ENCODE results near the gene CD8A.

Gene CD8A

DNA sequence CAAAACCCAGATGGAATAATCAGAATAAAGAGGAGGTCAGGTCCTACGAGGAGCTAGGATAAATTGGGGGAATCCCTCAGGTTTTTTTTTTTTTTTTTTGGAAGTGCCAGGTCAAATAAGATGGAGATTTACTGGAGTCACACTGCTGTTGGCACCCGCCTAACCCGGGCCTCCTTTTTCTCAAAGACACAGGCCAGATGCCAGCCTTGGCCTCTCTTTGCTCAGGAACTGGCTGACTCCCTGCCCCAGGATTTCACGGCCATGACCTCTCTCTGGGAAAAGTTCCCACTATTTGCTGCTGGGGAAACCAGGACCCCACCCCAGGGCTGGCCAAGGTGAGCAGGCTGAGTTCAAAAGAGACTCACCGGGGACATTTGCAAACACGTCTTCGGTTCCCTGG lies 2.5 kb downstream of the CD8A start:
- Histone ChIP-seq H3K4me3 (ENCODE audit: low read depth in 1 of 2, low read length in 2 of 2) (no peak overlapping the region), H3K9ac (ENCODE audit: low read length) (no peak overlapping the region), H3K36me3 (ENCODE audit: insufficient read depth, low read length) (no peaks in the 10 kb centered on the region), H3K27ac (ENCODE audit: low read depth, low read length) (no peak overlapping the region), H3K4me1 (ENCODE audit: insufficient read depth, low read length) (peaks cover 12% of the 10 kb centered on the region), H3K27me3 (ENCODE audit: control insufficient read depth in 1 of 2, insufficient read depth in 2 of 2, low read length in 2 of 2) (peaks cover 26 to 43% of the 10 kb centered on the region in 2 donors), H3K9me3 (ENCODE audit: low read length) (no peaks in the 10 kb centered on the region)

DNA sequence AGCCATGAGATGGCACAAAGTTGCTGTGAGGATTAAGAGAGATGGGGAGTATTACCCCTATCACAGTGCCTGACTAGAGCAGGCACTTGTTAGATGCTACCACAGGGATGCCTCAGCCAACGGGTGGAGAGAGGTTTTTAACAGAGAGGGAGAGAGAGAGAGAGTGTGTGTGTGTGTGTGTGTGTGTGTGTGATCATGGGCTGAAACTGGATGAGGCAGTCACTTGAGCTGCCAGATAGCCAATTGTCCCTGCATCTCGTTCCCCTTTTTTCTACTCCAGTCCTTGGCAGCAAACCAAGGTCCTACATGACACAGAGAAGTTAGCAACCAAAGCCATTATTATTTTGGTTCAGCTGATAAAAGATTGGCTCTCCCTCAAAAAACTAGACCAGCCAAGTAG lies 3.0 kb downstream of the CD8A start:
- no peak overlapping the region for H3K9ac ChIP-seq (ENCODE audit: low read length)
- no peaks in the 10 kb centered on the region for H3K36me3 ChIP-seq (ENCODE audit: insufficient read depth, low read length)
- H3K4me1 ChIP-seq (ENCODE audit: insufficient read depth, low read length): peaks cover 12% of the 10 kb centered on the region
- no peak overlapping the region for H3K4me3 ChIP-seq (ENCODE audit: low read depth in 1 of 2, low read length in 2 of 2)
- peaks cover 26 to 39% of the 10 kb centered on the region in 2 donors for H3K27me3 ChIP-seq (ENCODE audit: control insufficient read depth in 1 of 2, insufficient read depth in 2 of 2, low read length in 2 of 2)
- H3K9me3 ChIP-seq (ENCODE audit: low read length): no peaks in the 10 kb centered on the region
- H3K27ac ChIP-seq (ENCODE audit: low read depth, low read length): no peak overlapping the region

DNA sequence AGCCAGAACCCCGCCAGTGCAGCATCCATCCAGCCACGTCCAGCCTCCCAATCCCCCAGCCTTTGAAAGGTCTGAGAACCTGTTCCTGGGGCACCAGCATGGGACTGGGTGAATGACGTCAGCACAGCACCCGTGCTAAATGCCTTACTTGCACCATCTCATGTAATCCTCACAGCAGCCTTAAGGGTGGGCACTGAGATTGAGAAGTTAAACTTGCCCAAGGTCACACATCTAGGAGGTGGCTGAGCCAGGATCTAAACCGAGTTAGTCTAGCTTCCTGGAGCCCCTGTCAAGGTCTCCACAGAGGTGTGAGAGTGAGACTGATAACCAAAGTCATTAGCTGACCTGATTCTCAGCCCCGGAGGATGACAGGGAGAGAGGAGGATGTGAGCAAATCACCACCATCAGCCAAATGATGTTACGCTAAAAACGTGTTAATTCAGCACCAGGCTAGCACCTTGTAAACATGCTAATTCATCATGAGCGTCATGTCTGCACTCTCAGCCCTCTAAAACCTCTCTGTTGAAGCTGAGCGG lies 4.6 kb downstream of the CD8A start:
- Histone ChIP-seq H3K27ac (ENCODE audit: low read depth, low read length) (no peak overlapping the region), H3K36me3 (ENCODE audit: insufficient read depth, low read length) (no peaks in the 10 kb centered on the region), H3K9ac (ENCODE audit: low read length) (no peak overlapping the region), H3K9me3 (ENCODE audit: low read length) (no peaks in the 10 kb centered on the region), H3K4me1 (ENCODE audit: insufficient read depth, low read length) (peaks cover 12% of the 10 kb centered on the region), H3K27me3 (ENCODE audit: control insufficient read depth in 1 of 2, insufficient read depth in 2 of 2, low read length in 2 of 2) (peaks cover 12 to 22% of the 10 kb centered on the region in 2 donors), H3K4me3 (ENCODE audit: low read depth in 1 of 2, low read length in 2 of 2) (no peak overlapping the region)

DNA sequence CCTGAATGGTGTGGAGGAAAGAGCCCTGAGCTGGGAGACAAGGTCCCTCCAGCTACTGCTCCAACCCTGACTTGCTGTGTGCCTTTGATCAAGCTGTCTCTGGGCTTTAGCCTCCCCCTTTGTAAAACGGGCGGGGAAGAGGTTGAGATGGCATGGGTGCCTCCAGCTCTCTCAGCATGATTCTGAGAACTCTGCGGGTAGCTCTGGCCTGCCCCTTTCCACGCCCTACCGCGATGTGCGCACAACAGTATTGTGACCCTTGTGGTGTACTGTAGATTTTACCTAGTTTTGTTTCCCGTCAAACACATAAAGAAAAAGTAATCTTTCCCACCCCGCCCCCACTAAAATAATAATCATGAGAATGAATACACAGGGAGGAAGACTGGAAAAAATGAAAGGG lies 5.3 kb downstream of the CD8A start:
- Histone ChIP-seq H3K9me3 (ENCODE audit: low read length) (no peaks in the 10 kb centered on the region), H3K9ac (ENCODE audit: low read length) (no peak overlapping the region), H3K36me3 (ENCODE audit: insufficient read depth, low read length) (no peaks in the 10 kb centered on the region), H3K27ac (ENCODE audit: low read depth, low read length) (no peak overlapping the region), H3K27me3 (ENCODE audit: control insufficient read depth in 1 of 2, insufficient read depth in 2 of 2, low read length in 2 of 2) (peaks cover 8 to 16% of the 10 kb centered on the region in 2 donors), H3K4me3 (ENCODE audit: low read depth in 1 of 2, low read length in 2 of 2) (no peak overlapping the region), H3K4me1 (ENCODE audit: insufficient read depth, low read length) (peaks cover 12% of the 10 kb centered on the region)

DNA sequence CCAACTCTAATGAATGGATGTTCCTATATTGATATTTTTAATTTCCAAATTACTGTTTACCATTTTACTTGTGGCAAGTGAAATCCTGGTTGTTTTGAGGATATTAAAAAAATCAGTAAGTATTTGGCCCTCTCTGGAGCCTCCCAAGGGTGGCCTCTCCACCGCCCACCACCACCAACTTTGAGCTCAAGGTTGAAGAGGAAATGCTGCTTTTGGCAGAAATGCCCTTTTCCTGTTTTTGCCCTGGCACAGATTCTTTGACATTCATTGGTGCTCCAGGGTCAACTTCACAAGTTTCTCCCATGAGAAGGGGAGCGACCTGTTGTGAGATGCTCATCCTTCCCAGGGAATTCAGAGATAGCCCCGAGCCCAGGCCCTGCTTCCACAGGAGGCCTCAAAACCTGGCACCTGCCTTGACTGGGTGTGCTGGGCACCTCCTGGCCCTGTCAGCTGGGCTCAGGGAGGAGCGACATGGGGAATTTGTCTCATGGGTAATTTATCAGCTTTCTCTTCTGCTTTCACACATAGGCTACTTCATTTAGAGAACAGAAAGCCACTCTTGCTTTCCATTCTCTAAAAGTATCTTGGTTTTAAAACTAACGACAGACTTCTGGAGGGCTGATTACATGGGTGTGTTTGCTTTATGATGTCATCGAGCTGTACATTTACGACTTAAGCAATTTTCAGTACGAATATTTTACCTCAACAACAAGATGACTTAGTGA lies 6.9 kb downstream of the CD8A start:
- no peak overlapping the region for H3K4me3 ChIP-seq (ENCODE audit: low read depth in 1 of 2, low read length in 2 of 2)
- no peaks in the 10 kb centered on the region for H3K9me3 ChIP-seq (ENCODE audit: low read length)
- H3K4me1 ChIP-seq (ENCODE audit: insufficient read depth, low read length): no peaks in the 10 kb centered on the region
- H3K36me3 ChIP-seq (ENCODE audit: insufficient read depth, low read length): no peaks in the 10 kb centered on the region
- no peak overlapping the region for H3K27ac ChIP-seq (ENCODE audit: low read depth, low read length)
- H3K9ac ChIP-seq (ENCODE audit: low read length): no peak overlapping the region
- no peaks in the 10 kb centered on the region for H3K27me3 ChIP-seq (ENCODE audit: control insufficient read depth in 1 of 2, insufficient read depth in 2 of 2, low read length in 2 of 2)

DNA sequence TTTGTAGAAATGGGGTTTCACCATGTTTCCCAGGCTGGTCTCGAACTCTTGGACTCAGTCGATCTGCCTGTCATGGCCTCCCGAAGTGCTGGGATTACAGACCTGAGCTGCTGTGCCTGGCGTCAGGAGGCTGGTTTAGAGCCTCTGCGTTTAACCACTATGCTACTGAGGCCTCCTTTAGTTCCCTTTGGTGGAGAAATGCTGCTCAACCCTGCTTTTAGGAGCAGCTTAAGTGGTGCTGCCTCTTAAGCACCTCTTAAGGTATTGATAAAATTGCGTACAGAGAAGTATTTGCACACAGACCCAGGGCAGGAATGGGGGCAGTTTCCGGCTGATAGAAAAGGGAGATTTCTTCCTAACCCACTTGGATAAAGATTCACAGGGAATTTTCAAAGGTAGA lies 8.0 kb downstream of the CD8A start:
- H3K9me3 ChIP-seq (ENCODE audit: low read length): no peaks in the 10 kb centered on the region
- H3K9ac ChIP-seq (ENCODE audit: low read length): no peak overlapping the region
- no peaks in the 10 kb centered on the region for H3K4me1 ChIP-seq (ENCODE audit: insufficient read depth, low read length)
- no peak overlapping the region for H3K4me3 ChIP-seq (ENCODE audit: low read depth in 1 of 2, low read length in 2 of 2)
- H3K27ac ChIP-seq (ENCODE audit: low read depth, low read length): no peak overlapping the region
- H3K27me3 ChIP-seq (ENCODE audit: control insufficient read depth in 1 of 2, insufficient read depth in 2 of 2, low read length in 2 of 2): no peaks in the 10 kb centered on the region
- no peaks in the 10 kb centered on the region for H3K36me3 ChIP-seq (ENCODE audit: insufficient read depth, low read length)

DNA sequence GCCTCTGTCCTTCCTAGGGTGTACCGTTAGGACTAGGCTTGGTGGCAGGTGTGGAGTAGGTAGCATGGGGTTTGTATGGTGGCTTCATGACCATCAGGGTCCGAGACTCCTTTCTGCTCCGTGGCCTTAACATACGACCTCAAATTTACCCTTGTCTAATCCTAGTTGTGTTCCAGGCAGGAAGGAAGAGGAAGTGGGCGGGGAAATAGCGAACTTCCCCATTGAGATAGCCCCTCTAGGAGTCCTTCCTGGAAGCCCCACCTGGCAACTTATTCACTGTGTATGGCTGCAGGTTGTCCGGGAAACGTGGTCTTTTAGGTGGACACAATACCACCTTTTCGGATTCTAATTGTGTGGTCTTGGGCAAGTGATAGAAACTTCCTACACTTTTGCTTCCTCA lies 9.3 kb downstream of the CD8A start:
- H3K36me3 ChIP-seq (ENCODE audit: insufficient read depth, low read length): no peaks in the 10 kb centered on the region
- no peaks in the 10 kb centered on the region for H3K9me3 ChIP-seq (ENCODE audit: low read length)
- H3K4me3 ChIP-seq (ENCODE audit: low read depth in 1 of 2, low read length in 2 of 2): no peak overlapping the region
- H3K27me3 ChIP-seq (ENCODE audit: control insufficient read depth in 1 of 2, insufficient read depth in 2 of 2, low read length in 2 of 2): no peaks in the 10 kb centered on the region
- H3K9ac ChIP-seq (ENCODE audit: low read length): no peak overlapping the region
- H3K27ac ChIP-seq (ENCODE audit: low read depth, low read length): no peak overlapping the region
- no peaks in the 10 kb centered on the region for H3K4me1 ChIP-seq (ENCODE audit: insufficient read depth, low read length)

DNA sequence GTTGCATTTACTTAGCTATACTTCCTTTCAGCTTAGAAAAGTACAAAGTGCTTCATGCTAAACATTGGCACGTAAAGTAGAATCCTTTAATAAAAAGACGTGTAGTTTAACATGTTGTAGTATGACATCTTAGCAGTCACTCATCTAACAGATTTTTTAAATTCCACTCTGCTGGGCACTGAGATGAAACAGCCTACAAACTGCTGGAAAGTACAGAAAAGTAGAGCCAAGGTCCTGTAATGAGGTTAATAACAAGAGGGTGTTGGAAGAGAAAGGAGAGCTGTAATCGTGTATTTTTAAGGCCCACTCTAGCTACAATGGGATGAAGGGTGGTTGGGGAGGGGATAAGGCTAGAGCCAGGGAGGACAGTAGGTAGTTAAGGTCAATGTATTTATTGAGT lies 10.7 kb downstream of the CD8A start:
- Histone ChIP-seq H3K36me3 (ENCODE audit: insufficient read depth, low read length) (peaks cover under 1% of the 10 kb centered on the region), H3K4me1 (ENCODE audit: insufficient read depth, low read length) (no peaks in the 10 kb centered on the region), H3K4me3 (ENCODE audit: low read depth in 1 of 2, low read length in 2 of 2) (no peak overlapping the region)

DNA sequence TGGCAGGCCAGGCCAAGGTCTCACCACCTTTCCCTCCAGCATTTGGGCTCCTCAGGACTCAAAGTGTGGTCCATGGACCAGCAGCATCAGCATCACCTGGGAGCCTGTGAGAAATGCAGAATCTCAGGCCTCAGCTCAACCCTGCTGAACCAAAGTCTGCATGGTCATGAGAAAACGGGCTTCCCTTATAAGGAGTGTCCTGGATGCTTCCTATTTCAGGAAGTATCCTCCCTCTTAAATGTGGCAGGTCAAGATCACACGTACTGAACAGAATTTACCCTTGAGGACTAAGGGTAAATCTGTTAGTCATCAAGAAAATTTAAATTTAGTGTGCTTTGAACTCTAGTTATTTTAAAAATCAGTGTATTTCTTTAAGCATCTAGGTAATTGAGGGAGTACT lies 11.8 kb downstream of the CD8A start:
- Histone ChIP-seq H3K4me3 (ENCODE audit: low read depth in 1 of 2, low read length in 2 of 2) (no peak overlapping the region), H3K9ac (ENCODE audit: low read length) (no peak overlapping the region), H3K4me1 (ENCODE audit: insufficient read depth, low read length) (no peaks in the 10 kb centered on the region)

More for the DNA sequence above, 10.7 kb downstream of the CD8A start:
- Histone ChIP-seq H3K27me3 (ENCODE audit: control insufficient read depth in 1 of 2, insufficient read depth in 2 of 2, low read length in 2 of 2) (no peaks in the 10 kb centered on the region), H3K27ac (ENCODE audit: low read depth, low read length) (no peak overlapping the region), H3K9ac (ENCODE audit: low read length) (no peak overlapping the region), H3K9me3 (ENCODE audit: low read length) (no peaks in the 10 kb centered on the region)

DNA sequence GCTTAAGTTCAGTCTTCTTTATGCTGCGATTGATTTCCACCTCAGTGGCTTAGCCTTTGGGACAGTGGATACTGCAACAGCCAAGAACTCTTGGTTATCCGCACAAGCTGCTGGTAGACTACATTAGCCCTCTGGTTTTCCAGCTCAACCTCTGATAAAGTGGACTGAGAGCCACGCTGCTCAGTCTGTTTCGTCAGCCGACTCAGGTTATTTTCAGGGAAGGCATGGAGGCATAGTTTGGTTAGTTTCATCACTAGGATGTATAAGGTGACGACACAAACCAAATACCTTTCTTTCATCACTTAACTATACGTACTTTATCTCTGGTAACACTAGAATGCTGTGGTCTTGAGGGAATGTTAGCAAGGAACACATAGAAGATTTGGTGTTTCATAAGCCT lies 14.2 kb downstream of the CD8A start:
- no peak overlapping the region for H3K27ac ChIP-seq (ENCODE audit: low read depth, low read length)
- H3K9me3 ChIP-seq (ENCODE audit: low read length): no peaks in the 10 kb centered on the region
- no peaks in the 10 kb centered on the region for H3K27me3 ChIP-seq (ENCODE audit: control insufficient read depth in 1 of 2, insufficient read depth in 2 of 2, low read length in 2 of 2)
- no peak overlapping the region for H3K4me3 ChIP-seq (ENCODE audit: low read depth in 1 of 2, low read length in 2 of 2)
- no peaks in the 10 kb centered on the region for H3K4me1 ChIP-seq (ENCODE audit: insufficient read depth, low read length)
- no peak overlapping the region for H3K9ac ChIP-seq (ENCODE audit: low read length)
- H3K36me3 ChIP-seq (ENCODE audit: insufficient read depth, low read length): peaks cover 17% of the 10 kb centered on the region

More for the DNA sequence above, 11.8 kb downstream of the CD8A start:
- peaks cover 10% of the 10 kb centered on the region for H3K36me3 ChIP-seq (ENCODE audit: insufficient read depth, low read length)
- H3K27ac ChIP-seq (ENCODE audit: low read depth, low read length): no peak overlapping the region
- no peaks in the 10 kb centered on the region for H3K9me3 ChIP-seq (ENCODE audit: low read length)
- H3K27me3 ChIP-seq (ENCODE audit: control insufficient read depth in 1 of 2, insufficient read depth in 2 of 2, low read length in 2 of 2): no peaks in the 10 kb centered on the region

DNA sequence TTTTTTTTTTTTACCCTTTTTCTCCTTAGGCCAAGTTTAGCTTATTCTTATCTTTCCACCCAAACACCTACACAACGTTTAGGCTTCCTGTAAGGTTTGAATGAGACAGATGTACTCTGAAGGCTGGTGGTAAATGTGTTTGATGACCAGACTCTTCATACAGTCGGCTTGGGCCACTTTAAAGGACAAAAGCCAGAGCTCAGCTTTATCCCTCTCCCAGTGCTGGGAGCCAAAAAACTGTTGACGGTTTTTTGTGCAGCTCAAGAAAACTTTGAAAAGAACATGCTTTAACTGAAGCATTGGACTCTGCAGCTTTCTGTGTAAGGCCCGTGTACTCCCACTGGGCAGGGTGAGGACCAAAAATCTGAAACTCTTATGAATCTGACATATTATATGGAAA lies 15.4 kb downstream of the CD8A start:
- H3K9me3 ChIP-seq (ENCODE audit: low read length): no peaks in the 10 kb centered on the region
- no peak overlapping the region for H3K9ac ChIP-seq (ENCODE audit: low read length)
- no peaks in the 10 kb centered on the region for H3K4me1 ChIP-seq (ENCODE audit: insufficient read depth, low read length)
- H3K27me3 ChIP-seq (ENCODE audit: control insufficient read depth in 1 of 2, insufficient read depth in 2 of 2, low read length in 2 of 2): no peaks in the 10 kb centered on the region
- peaks cover 28% of the 10 kb centered on the region for H3K36me3 ChIP-seq (ENCODE audit: insufficient read depth, low read length)
- H3K27ac ChIP-seq (ENCODE audit: low read depth, low read length): no peak overlapping the region
- H3K4me3 ChIP-seq (ENCODE audit: low read depth in 1 of 2, low read length in 2 of 2): no peak overlapping the region

DNA sequence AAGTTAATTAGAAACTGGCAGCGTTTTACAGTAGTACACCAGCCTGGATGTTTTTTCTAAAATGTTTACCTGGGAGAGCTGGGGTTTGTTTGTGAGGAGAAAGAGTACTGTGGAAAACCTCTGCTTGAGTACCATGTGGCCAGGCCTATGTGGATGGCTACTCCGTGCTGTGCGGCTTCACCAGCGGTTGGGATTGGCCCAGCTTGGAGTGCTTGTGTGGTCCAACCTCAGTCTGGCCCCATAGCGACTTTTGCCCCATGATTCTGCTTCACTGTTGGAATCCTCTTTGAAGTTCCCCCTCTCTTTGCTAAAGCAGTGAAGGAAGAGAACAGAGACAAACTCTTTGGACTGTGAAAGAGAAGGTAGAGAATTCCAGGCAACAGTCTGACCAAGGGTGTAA lies 15.9 kb downstream of the CD8A start:
- no peak overlapping the region for H3K9ac ChIP-seq (ENCODE audit: low read length)
- no peaks in the 10 kb centered on the region for H3K4me1 ChIP-seq (ENCODE audit: insufficient read depth, low read length)
- peaks cover 33% of the 10 kb centered on the region for H3K36me3 ChIP-seq (ENCODE audit: insufficient read depth, low read length)
- H3K27me3 ChIP-seq (ENCODE audit: control insufficient read depth in 1 of 2, insufficient read depth in 2 of 2, low read length in 2 of 2): no peaks in the 10 kb centered on the region
- H3K9me3 ChIP-seq (ENCODE audit: low read length): no peaks in the 10 kb centered on the region
- no peak overlapping the region for H3K27ac ChIP-seq (ENCODE audit: low read depth, low read length)
- H3K4me3 ChIP-seq (ENCODE audit: low read depth in 1 of 2, low read length in 2 of 2): no peak overlapping the region

Data from muscle layer of colon (tissue), 2 donors.